IMR-90 (cell line): Measurements from ENCODE around the gene ANP32A. TPM values are rescaled to one million over a fixed set of nuclear protein-coding genes. Genes with fewer than 3 reads are reported as not detected.

Source experiments
- ATAC-seq: fragments of 200-7000 bp; cut with Tn5 transposase; 2 replicates; pipeline ENCODE4 v1.9.1; 2020; ENCODE audit warnings: low read depth, mild to moderate bottlenecking, moderate library complexity
- BruUV-seq: library from RNA; stranded (reverse); fragments of 400-500 nt; replicated peaks from 2 replicates; lab custom pipeline; 2021; lab: Mats Ljungman, UMichigan
- CTCF ChIA-PET: fragments of 300-600 bp; formaldehyde crosslinking; extraction: SDS; loops from one replicate; lab custom pipeline; 2021; ENCODE audit warnings: antibody characterized with exemption; lab: Yijun Ruan, JAX
- POLR2A ChIA-PET: fragments of 300-600 bp; sonication (Branson Sonifier 250); formaldehyde crosslinking; loops from one replicate; lab custom pipeline; 2022; ENCODE audit warnings: antibody characterized with exemption; ENCODE audit not compliant: unreplicated experiment; lab: Charles Lee
- DNase-seq: peaks from one replicate; pipeline ENCODE4 v3.0.0; 2013
- H2AFZ ChIP-seq: replicated peaks from 2 replicates; pipeline ENCODE3; 2013; ENCODE audit warnings: low read length, mild to moderate bottlenecking; ENCODE audit not compliant: poor library complexity
- H2AK5ac ChIP-seq: 2 replicates; pipeline ENCODE4 v1.6.1; 2013; ENCODE audit warnings: low read depth, low read length, inconsistent platforms
- H2AK9ac ChIP-seq: replicated peaks from 2 replicates; pipeline ENCODE3; 2013; ENCODE audit warnings: mild to moderate bottlenecking, low read depth, low read length, moderate library complexity; ENCODE audit not compliant: poor library complexity
- H2BK120ac ChIP-seq: 2 replicates; pipeline ENCODE4 v1.6.1; 2013; ENCODE audit warnings: low read depth, low read length, inconsistent platforms
- H2BK15ac ChIP-seq: 3 replicates; pipeline ENCODE4 v1.6.1; 2013; ENCODE audit warnings: low read depth, low read length, inconsistent platforms
- H2BK20ac ChIP-seq: 2 replicates; pipeline ENCODE4 v1.6.1; 2013; ENCODE audit warnings: low read depth, mild to moderate bottlenecking, inconsistent platforms, low read length, moderate library complexity
- H2BK5ac ChIP-seq: 2 replicates; pipeline ENCODE4 v1.6.1; 2013; ENCODE audit warnings: mild to moderate bottlenecking, low read depth, low read length, inconsistent platforms; ENCODE audit not compliant: poor library complexity, severe bottlenecking
- H3K14ac ChIP-seq: replicated peaks from 2 replicates; pipeline ENCODE4 v1.6.1; 2013; ENCODE audit warnings: low read depth, low read length, inconsistent platforms
- H3K18ac ChIP-seq: 2 replicates; pipeline ENCODE4 v1.6.1; 2013; ENCODE audit warnings: low read depth, low read length, control low read depth
- H3K23ac ChIP-seq: 2 replicates; pipeline ENCODE4 v1.6.1; 2013; ENCODE audit warnings: low read depth, low read length, inconsistent platforms
- H3K27ac ChIP-seq: 2 replicates; pipeline ENCODE4 v1.5.1; 2013; ENCODE audit warnings: mild to moderate bottlenecking, control low read depth, low read length; ENCODE audit not compliant: insufficient read depth
- H3K27me3 ChIP-seq: 2 replicates; pipeline ENCODE4 v1.6.1; 2013; ENCODE audit warnings: low read length; ENCODE audit not compliant: control insufficient read depth, insufficient read depth
- H3K36me3 ChIP-seq: 2 replicates; pipeline ENCODE4 v1.6.1; 2013; ENCODE audit warnings: low read length, mixed read lengths; ENCODE audit not compliant: control insufficient read depth, insufficient read depth
- H3K4ac ChIP-seq: 2 replicates; pipeline ENCODE4 v1.6.1; 2013; ENCODE audit warnings: low read depth, low read length, inconsistent platforms
- H3K4me1 ChIP-seq: 2 replicates; pipeline ENCODE4 v1.6.1; 2013; ENCODE audit warnings: low read length, mixed read lengths; ENCODE audit not compliant: control insufficient read depth, insufficient read depth
- H3K4me2 ChIP-seq: 2 replicates; pipeline ENCODE4 v1.6.1; 2013; ENCODE audit warnings: low read depth, mild to moderate bottlenecking, control low read depth, low read length, moderate library complexity
- H3K4me3 ChIP-seq: 2 replicates; pipeline ENCODE4 v1.5.1; 2013; ENCODE audit warnings: low read depth, mild to moderate bottlenecking, control low read depth, low read length, moderate library complexity; ENCODE audit not compliant: insufficient read depth
- H3K56ac ChIP-seq: 2 replicates; pipeline ENCODE4 v1.6.1; 2013; ENCODE audit warnings: low read length, inconsistent platforms; ENCODE audit not compliant: insufficient read depth; ENCODE audit errors: extremely low read depth
- H3K79me1 ChIP-seq, 2 experiments: 2 replicates each; pipeline ENCODE4 v1.6.1; 2013; ENCODE audit warnings: low read length in 2 of 2, inconsistent platforms in 1 of 2, low read depth in 1 of 2
- H3K9ac ChIP-seq: 2 replicates; pipeline ENCODE4 v1.6.1; 2013; ENCODE audit warnings: low read depth, low read length, control low read depth
- H3K9me1 ChIP-seq: 2 replicates; pipeline ENCODE4 v1.6.1; 2013; ENCODE audit warnings: low read length, inconsistent platforms; ENCODE audit not compliant: insufficient read depth
- H3K9me3 ChIP-seq: 2 replicates; pipeline ENCODE4 v1.6.1; 2013; ENCODE audit warnings: low read length; ENCODE audit not compliant: control insufficient read depth, insufficient read depth
- H4K20me1 ChIP-seq: 2 replicates; pipeline ENCODE4 v1.6.1; 2013; ENCODE audit warnings: low read length, inconsistent platforms; ENCODE audit not compliant: insufficient read depth
- H4K5ac ChIP-seq: 2 replicates; pipeline ENCODE4 v1.6.1; 2013; ENCODE audit warnings: mild to moderate bottlenecking, low read depth, low read length, control low read depth
- H4K8ac ChIP-seq, 2 experiments: 2 replicates each; pipeline ENCODE4 v1.6.1; 2013; ENCODE audit warnings: low read depth in 2 of 2, low read length in 2 of 2, control low read depth in 1 of 2, inconsistent platforms in 1 of 2
- H4K91ac ChIP-seq: 2 replicates; pipeline ENCODE4 v1.6.1; 2013; ENCODE audit warnings: low read depth, low read length, inconsistent platforms; ENCODE audit not compliant: insufficient read depth
- FOS ChIP-seq: fragments of 150-350 bp; IDR thresholded peaks from 2 replicates; pipeline ENCODE4 v1.6.1; 2016; ENCODE audit warnings: low read depth, low read length
- MXI1 ChIP-seq: IDR thresholded peaks from 2 replicates; pipeline ENCODE4 v1.6.1; 2012; ENCODE audit warnings: low read depth, mild to moderate bottlenecking, low read length, moderate library complexity, borderline replicate concordance
- POLR2A ChIP-seq: IDR thresholded peaks from 2 replicates; pipeline ENCODE4 v1.6.1; 2012; ENCODE audit warnings: mild to moderate bottlenecking, low read depth, low read length
- RAD21 ChIP-seq: IDR thresholded peaks from 2 replicates; pipeline ENCODE4 v1.6.1; 2012; ENCODE audit warnings: low read length, improper control_type of control experiment
- RCOR1 ChIP-seq: IDR thresholded peaks from 2 replicates; pipeline ENCODE4 v1.6.1; 2012; ENCODE audit warnings: mild to moderate bottlenecking, low read length, improper control_type of control experiment; ENCODE audit not compliant: insufficient replicate concordance
- RFX5 ChIP-seq: IDR thresholded peaks from 2 replicates; pipeline ENCODE4 v1.8.0; 2012; ENCODE audit warnings: low read depth, mild to moderate bottlenecking, low read length, moderate library complexity
- SMC3 ChIP-seq: fragments of 150-350 bp; IDR thresholded peaks from 2 replicates; pipeline ENCODE4 v1.6.1; 2016; ENCODE audit warnings: low read depth, mild to moderate bottlenecking, antibody characterized with exemption, low read length, moderate library complexity
- WGBS, 2 experiments: methylation state at CpG; one replicate each; pipeline versions ENCODE4 v1.1.5 to v1.1.7; 2013; ENCODE audit warnings: missing lambda C conversion rate in 2 of 2; ENCODE audit not compliant: insufficient read length in 1 of 2; ENCODE audit errors: extremely low coverage in 2 of 2; 5-methylcytosine and 5-hydroxymethylcytosine counted together
- dilution Hi-C: fragments of 300-500 bp; cut with HindIII; formaldehyde crosslinking; loops from one replicate; pipeline ENCODE4 v1.14.3; 2018; ENCODE audit warnings: low sequenced_read_pairs; ENCODE audit not compliant: unreplicated experiment
- in situ Hi-C: fragments of 300-500 bp; cut with MboI; formaldehyde crosslinking; loops from 3 replicates; pipeline ENCODE4 v1.14.3; 2019; ENCODE audit warnings: low sequenced_read_pairs, inconsistent platforms, mixed read lengths
- intact Hi-C: fragments of 100-400 bp; cut with micrococcal nuclease; formaldehyde crosslinking; loops from 2 replicates; pipeline ENCODE4 v1.10.0; 2022
- polyA plus RNA-seq, 3 experiments: library from polyadenylated mRNA; depleted of rRNA; stranded (reverse); fragments of >200 nt; gene quantifications; 2 replicates each; pipeline ENCODE4 v1.2.3, GENCODE V29; 2012; ENCODE audit warnings: low replicate concordance in 1 of 3
- total RNA-seq: library from RNA; depleted of rRNA; stranded (reverse); fragments of >200 nt; gene quantifications from 2 replicates; pipeline ENCODE4 v1.2.3, GENCODE V29; 2012
- TF ChIP-seq, protein P1 (sequence below): conservative IDR thresholded peaks from 2 replicates; pipeline ENCODE4 v1.5.1; 2012; ENCODE audit warnings: mild to moderate bottlenecking, low read depth, low read length, improper control_type of control experiment
- TF ChIP-seq, protein P2 (sequence below): fragments of 150-350 bp; IDR thresholded peaks from 2 replicates; pipeline ENCODE4 v1.6.1; 2017; ENCODE audit warnings: mild to moderate bottlenecking, antibody characterized with exemption, low read length, low read depth

Gene ANP32A
- total and polyA plus RNA-seq, 2 of the 4 experiments (the other 2 are of a cell fraction), result 62.4 to 72.8 TPM

DNA sequence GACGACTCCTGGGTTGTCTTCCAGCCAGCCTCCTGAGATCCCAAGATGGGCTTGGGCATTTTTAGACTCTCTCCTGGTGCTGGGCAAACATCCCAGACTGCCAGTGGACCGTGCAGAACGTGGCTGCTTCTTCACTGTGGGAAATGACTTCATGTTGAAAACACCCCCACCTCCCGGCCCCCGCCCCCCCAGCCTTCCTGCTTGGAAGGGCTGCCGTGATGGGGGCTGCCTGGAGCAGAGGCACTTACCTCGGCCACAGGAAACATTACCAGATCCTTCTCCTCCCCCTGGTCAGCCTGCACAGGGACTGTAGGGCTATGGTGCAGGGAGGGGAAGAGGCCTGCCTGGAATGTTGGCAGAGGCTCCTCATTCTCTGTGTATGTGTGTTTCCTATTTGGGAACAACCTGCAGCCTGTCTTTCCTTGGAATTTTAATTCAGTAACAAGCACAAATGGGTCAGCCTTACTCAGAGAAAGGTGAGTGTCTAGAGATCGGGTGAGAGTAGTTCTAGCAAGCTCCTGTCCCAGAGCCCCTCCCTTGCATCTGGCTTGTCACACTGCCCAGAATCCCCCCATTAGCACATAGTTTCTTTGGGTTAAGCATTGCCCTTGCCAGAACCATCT, 90.8 kb downstream of the ANP32A start:
- H3K9ac ChIP-seq, result no peak overlapping the region
- intact Hi-C loops, result loop anchor here (1.0 to 5.0 kb wide), 3 partner anchors 92 to 195 kb away; partner anchors contain the start of gene ANP32A
- H3K23ac ChIP-seq, result no peak overlapping the region
- H3K4me3 ChIP-seq, result no peak overlapping the region
- H2AK9ac ChIP-seq, result peak overlapping the region; percentile 3
- H3K9me1 ChIP-seq, result 0 out of 2 replicates have a peak, but pooled peaks cover 3% of the 10 kb centered on the region
- peak; percentile 33 for DNase-seq
- ATAC-seq, result peak; percentile 69
- no peak overlapping the region for H2BK120ac ChIP-seq
- H3K9me3 ChIP-seq, result no peaks in the 10 kb centered on the region
- H4K91ac ChIP-seq, result no peak overlapping the region
- H3K14ac ChIP-seq, result no peak overlapping the region
- H2AK5ac ChIP-seq, result no peak overlapping the region
- ChIA-PET CTCF (interaction anchor here (0.6 kb wide), 1 partner anchor 8 kb away, joined by 4 read pairs; no protein-coding TSS in a partner anchor), POLR2A (no interaction called here)
- no peak overlapping the region for H3K18ac ChIP-seq
- H2BK5ac ChIP-seq, result no peak overlapping the region
- H3K4me1 ChIP-seq, result peaks cover 5% of the 10 kb centered on the region
- H3K4me2 ChIP-seq, result no peak overlapping the region
- no peak overlapping the region for H3K27ac ChIP-seq
- no peaks in the 10 kb centered on the region for H3K36me3 ChIP-seq
- in situ Hi-C loops, result loop anchor here (5.0 to 10.0 kb wide), 2 partner anchors 65 to 147 kb away; no protein-coding TSS in a partner anchor
- H4K20me1 ChIP-seq, result no peaks in the 10 kb centered on the region
- H3K4ac ChIP-seq, result no peak overlapping the region
- no TSS peak for BruUV-seq
- no peak overlapping the region for H2BK20ac ChIP-seq
- peaks cover 16% of the 10 kb centered on the region for H3K27me3 ChIP-seq
- no peak overlapping the region for H4K8ac ChIP-seq
- H3K56ac ChIP-seq, result no peak overlapping the region
- H3K79me1 ChIP-seq, result no peaks in the 10 kb centered on the region
- no peak overlapping the region for H4K5ac ChIP-seq
- dilution Hi-C loops, result no loop called here
- H2BK15ac ChIP-seq, result no peak overlapping the region
- H2AFZ ChIP-seq, result no peak overlapping the region
- no CpG with 5 or more reads among the region's 8 CpGs for WGBS, 2 experiments
- TF ChIP-seq RFX5, result no peak
- TF ChIP-seq RCOR1, result no peak
- no peak for TF ChIP-seq POLR2A
- TF ChIP-seq MXI1, result no peak
- no peak for TF ChIP-seq FOS
- TF ChIP-seq, protein P1, sequence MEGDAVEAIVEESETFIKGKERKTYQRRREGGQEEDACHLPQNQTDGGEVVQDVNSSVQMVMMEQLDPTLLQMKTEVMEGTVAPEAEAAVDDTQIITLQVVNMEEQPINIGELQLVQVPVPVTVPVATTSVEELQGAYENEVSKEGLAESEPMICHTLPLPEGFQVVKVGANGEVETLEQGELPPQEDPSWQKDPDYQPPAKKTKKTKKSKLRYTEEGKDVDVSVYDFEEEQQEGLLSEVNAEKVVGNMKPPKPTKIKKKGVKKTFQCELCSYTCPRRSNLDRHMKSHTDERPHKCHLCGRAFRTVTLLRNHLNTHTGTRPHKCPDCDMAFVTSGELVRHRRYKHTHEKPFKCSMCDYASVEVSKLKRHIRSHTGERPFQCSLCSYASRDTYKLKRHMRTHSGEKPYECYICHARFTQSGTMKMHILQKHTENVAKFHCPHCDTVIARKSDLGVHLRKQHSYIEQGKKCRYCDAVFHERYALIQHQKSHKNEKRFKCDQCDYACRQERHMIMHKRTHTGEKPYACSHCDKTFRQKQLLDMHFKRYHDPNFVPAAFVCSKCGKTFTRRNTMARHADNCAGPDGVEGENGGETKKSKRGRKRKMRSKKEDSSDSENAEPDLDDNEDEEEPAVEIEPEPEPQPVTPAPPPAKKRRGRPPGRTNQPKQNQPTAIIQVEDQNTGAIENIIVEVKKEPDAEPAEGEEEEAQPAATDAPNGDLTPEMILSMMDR, result no peak
- TF ChIP-seq, protein P2, sequence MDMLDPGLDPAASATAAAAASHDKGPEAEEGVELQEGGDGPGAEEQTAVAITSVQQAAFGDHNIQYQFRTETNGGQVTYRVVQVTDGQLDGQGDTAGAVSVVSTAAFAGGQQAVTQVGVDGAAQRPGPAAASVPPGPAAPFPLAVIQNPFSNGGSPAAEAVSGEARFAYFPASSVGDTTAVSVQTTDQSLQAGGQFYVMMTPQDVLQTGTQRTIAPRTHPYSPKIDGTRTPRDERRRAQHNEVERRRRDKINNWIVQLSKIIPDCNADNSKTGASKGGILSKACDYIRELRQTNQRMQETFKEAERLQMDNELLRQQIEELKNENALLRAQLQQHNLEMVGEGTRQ, result no peak
- no peak for TF ChIP-seq SMC3
- TF ChIP-seq RAD21, result no peak
